CD4-positive, alpha-beta T cell treated with Interleukin-15 for 1 hour (primary cell): ENCODE results near the gene DPYD.

Experiments used
- DNase-seq: peaks from one replicate; pipeline ENCODE4 v3.0.0-alpha.2; 2020

DPYD gene

GRCh38 chr1:97174039-97174704 is 746.7 kb downstream of the DPYD start:
- DNase-seq: no peak

GRCh38 chr1:97170300-97170699 is 750.5 kb downstream of the DPYD start:
- no peak for DNase-seq

GRCh38 chr1:97168056-97168455 is 752.8 kb downstream of the DPYD start:
- no peak for DNase-seq

- no peak for DNase-seq
Measured at GRCh38 chr1:97167246-97167645, 753.6 kb downstream of the DPYD start.

- no peak for DNase-seq
Measured at GRCh38 chr1:97166626-97167025, 754.2 kb downstream of the DPYD start.

GRCh38 chr1:97164276-97164639 is 756.6 kb downstream of the DPYD start:
- no peak for DNase-seq

GRCh38 chr1:97163591-97164275 is 757.1 kb downstream of the DPYD start:
- no peak for DNase-seq

- DNase-seq: no peak
Measured at GRCh38 chr1:97160818-97161217, 760.0 kb downstream of the DPYD start.

GRCh38 chr1:97159342-97159741 is 761.5 kb downstream of the DPYD start:
- no peak for DNase-seq

GRCh38 chr1:97158691-97159096 is 762.1 kb downstream of the DPYD start:
- DNase-seq: no peak

- DNase-seq: no peak
Measured at GRCh38 chr1:97157991-97158390, 762.8 kb downstream of the DPYD start.

GRCh38 chr1:97151651-97152050 is 769.2 kb downstream of the DPYD start:
- DNase-seq: no peak

- no peak for DNase-seq
Measured at GRCh38 chr1:97145321-97145956, 775.4 kb downstream of the DPYD start.

- no peak for DNase-seq
Measured at GRCh38 chr1:97144527-97144926, 776.3 kb downstream of the DPYD start.

- DNase-seq: no peak
Measured at GRCh38 chr1:97143236-97143882, 777.5 kb downstream of the DPYD start.

- DNase-seq: no peak
Measured at GRCh38 chr1:97140611-97141010, 780.2 kb downstream of the DPYD start.

GRCh38 chr1:97139512-97139911 is 781.3 kb downstream of the DPYD start:
- no peak for DNase-seq

- no peak for DNase-seq
Measured at GRCh38 chr1:97138515-97139032, 782.3 kb downstream of the DPYD start.

GRCh38 chr1:97137862-97138514 is 782.8 kb downstream of the DPYD start:
- DNase-seq: no peak

- DNase-seq: no peak
Measured at GRCh38 chr1:97136996-97137395, 783.8 kb downstream of the DPYD start.

GRCh38 chr1:97135972-97136371 is 784.9 kb downstream of the DPYD start:
- DNase-seq: no peak

GRCh38 chr1:97128426-97128825 is 792.4 kb downstream of the DPYD start:
- no peak for DNase-seq
